Progenitor cell of endocrine pancreas (in vitro differentiated cells): ENCODE data around the gene RAB37. TPM values are rescaled to one million over a fixed set of nuclear protein-coding genes. Genes with fewer than 3 reads are reported as not detected.

Experiments
- DNase-seq: peaks from one replicate; pipeline ENCODE4 v3.0.0; 2021; ENCODE audit warnings: low spot score; ENCODE audit not compliant: unreplicated experiment
- H3K27ac Mint-ChIP-seq: 2 replicates; pipeline ENCODE4 v1.8.0; 2021; ENCODE audit warnings: mild to moderate bottlenecking, moderate library complexity, mixed read lengths
- H3K27me3 Mint-ChIP-seq: 2 replicates; pipeline ENCODE4 v1.8.0; 2021; ENCODE audit warnings: mixed read lengths
- H3K36me3 Mint-ChIP-seq: 2 replicates; pipeline ENCODE4 v1.8.0; 2022; ENCODE audit warnings: mixed read lengths; ENCODE audit not compliant: insufficient read depth
- H3K4me1 Mint-ChIP-seq: 2 replicates; pipeline ENCODE4 v1.8.0; 2021; ENCODE audit warnings: low read depth, mixed read lengths
- H3K4me3 Mint-ChIP-seq: 2 replicates; pipeline ENCODE4 v1.8.0; 2021; ENCODE audit warnings: low read depth, mild to moderate bottlenecking, moderate library complexity, mixed read lengths
- H3K9me3 Mint-ChIP-seq: 2 replicates; pipeline ENCODE4 v1.8.0; 2021; ENCODE audit warnings: low read depth, mixed read lengths
- long read RNA-seq: library from polyadenylated mRNA; unstranded; transcript quantifications from one replicate; pipeline ENCODE4 v2.0.0, GENCODE V29; 2020
- total RNA-seq: library from RNA; stranded (reverse); gene quantifications from 2 replicates; pipeline ENCODE4 v1.2.1, GENCODE V29; 2021
- TF ChIP-seq, protein P1 (sequence below): fragments of 200-600 bp; sonication (generic); IDR thresholded peaks from one replicate; pipeline ENCODE4 v1.5.0; 2021; ENCODE audit warnings: antibody characterized with exemption, mild to moderate bottlenecking; ENCODE audit not compliant: unreplicated experiment

RAB37 gene, protein sequence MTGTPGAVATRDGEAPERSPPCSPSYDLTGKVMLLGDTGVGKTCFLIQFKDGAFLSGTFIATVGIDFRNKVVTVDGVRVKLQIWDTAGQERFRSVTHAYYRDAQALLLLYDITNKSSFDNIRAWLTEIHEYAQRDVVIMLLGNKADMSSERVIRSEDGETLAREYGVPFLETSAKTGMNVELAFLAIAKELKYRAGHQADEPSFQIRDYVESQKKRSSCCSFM
- 3.2 TPM in 2 replicates for total RNA-seq
- long read RNA-seq, transcript RAB37-203 (8 exons, 2,528 nt): major isoform, 7 of 8 reads
- long read RNA-seq, partial matches to known transcripts: 0 of 8 reads
- long read RNA-seq, other reads (novel, unspliced or antisense): 1 of 8 reads

DNA sequence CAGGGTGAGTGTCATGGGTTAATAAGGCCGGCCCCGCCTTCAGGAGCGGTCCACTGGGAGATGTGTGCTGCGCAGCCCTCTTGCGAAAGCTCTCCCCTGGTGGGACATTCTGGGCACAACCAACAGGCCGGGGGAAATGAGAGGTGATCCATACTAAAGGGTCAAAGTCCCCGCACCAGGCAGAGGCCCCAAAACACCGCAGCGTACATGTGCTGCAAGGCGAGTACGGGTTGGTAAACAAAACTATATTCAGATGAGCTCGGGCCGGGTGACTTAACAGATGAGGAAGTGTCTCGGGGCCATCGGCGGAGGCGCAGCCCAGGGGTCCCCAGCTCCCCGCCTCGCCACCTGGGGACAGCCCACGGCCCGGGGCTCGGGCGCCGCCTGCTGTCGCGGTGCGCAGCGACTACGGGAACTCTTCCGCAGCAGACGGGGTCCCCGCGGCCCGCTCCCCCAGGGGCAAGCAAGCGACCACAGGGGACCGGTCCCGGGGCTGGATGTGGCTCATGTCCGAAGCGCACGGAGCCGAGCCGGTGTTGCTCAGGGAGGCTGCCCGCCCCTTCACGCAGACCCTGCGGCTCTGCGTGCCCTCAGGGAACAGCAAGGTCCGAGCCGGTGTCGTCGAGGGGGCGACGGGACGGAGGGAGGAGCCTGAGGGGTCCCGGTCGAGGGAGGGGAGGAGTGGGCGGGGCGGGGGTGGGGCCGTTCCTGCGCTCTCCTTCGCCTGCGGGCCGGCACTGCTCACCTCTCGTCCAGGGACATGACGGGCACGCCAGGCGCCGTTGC, at the start of gene RAB37:
Gene RAB37, plus strand, starts transcription at position 744 of the 786 bp plus-strand sequence. Its CDS starts 17 bp downstream, at position 761.
- no peaks in the 10 kb centered on the region for H3K36me3 Mint-ChIP-seq
- H3K4me1 Mint-ChIP-seq: peaks cover 17% of the 10 kb centered on the region
- H3K4me3 Mint-ChIP-seq: peak within 1 kb of the TSS; percentile 64
- peak; percentile 56 for DNase-seq
- H3K27me3 Mint-ChIP-seq: peaks cover 7% of the 10 kb centered on the region
- H3K27ac Mint-ChIP-seq: peak within 1 kb of the TSS; percentile 81
- TF ChIP-seq, protein P1, sequence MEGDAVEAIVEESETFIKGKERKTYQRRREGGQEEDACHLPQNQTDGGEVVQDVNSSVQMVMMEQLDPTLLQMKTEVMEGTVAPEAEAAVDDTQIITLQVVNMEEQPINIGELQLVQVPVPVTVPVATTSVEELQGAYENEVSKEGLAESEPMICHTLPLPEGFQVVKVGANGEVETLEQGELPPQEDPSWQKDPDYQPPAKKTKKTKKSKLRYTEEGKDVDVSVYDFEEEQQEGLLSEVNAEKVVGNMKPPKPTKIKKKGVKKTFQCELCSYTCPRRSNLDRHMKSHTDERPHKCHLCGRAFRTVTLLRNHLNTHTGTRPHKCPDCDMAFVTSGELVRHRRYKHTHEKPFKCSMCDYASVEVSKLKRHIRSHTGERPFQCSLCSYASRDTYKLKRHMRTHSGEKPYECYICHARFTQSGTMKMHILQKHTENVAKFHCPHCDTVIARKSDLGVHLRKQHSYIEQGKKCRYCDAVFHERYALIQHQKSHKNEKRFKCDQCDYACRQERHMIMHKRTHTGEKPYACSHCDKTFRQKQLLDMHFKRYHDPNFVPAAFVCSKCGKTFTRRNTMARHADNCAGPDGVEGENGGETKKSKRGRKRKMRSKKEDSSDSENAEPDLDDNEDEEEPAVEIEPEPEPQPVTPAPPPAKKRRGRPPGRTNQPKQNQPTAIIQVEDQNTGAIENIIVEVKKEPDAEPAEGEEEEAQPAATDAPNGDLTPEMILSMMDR: peak; percentile 46
- H3K9me3 Mint-ChIP-seq: no peaks in the 10 kb centered on the region

DNA sequence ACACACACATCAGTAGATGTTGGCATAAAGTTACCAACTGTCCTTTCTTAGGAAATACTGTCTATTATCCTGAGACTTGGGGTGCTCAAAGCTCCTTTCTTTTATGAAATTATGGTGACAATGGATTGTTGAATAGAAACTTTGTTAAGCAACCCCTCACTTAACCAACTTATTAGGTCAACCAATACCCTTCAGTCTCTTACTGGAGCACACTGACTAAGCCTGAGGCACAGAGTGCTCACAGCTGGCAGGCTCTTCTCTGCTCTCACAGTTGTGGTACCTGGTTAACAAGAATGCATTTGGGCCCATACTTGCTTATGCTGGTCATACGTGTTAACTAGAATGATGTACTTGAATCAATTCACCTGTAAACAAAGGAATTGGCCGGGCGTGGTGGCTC, 49.2 kb upstream of the RAB37 start:
- Mint-ChIP-seq H3K9me3 (no peaks in the 10 kb centered on the region), H3K4me3 (no peak overlapping the region), H3K4me1 (no peaks in the 10 kb centered on the region), H3K27ac (no peak overlapping the region), H3K27me3 (peaks cover 28% of the 10 kb centered on the region), H3K36me3 (no peaks in the 10 kb centered on the region)
- no peak for DNase-seq
- TF ChIP-seq, protein P1: no peak

DNA sequence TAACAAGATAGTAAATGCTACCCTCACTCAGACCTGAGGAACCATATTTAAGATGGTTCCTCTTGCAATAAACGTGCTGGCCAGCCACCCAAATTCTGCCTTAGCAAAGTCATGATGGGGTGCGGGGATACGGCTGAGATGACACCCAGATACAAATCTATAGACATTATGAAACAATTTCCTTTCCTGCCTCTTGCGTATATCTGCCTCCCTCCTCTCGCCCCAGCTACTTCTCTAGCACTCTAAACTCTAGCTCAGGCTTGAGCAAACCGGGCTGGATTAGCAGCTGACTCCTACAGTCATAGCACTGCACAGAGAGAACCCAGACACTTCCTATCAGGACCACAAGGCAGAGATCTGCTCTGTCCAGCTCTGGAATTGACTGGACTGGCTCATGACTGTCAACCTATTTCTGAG, 46.6 kb upstream of the RAB37 start:
- H3K9me3 Mint-ChIP-seq: no peaks in the 10 kb centered on the region
- H3K27me3 Mint-ChIP-seq: peaks cover 41% of the 10 kb centered on the region
- DNase-seq: no peak
- no peak overlapping the region for H3K4me3 Mint-ChIP-seq
- H3K4me1 Mint-ChIP-seq: no peaks in the 10 kb centered on the region
- TF ChIP-seq, protein P1: no peak
- H3K27ac Mint-ChIP-seq: no peak overlapping the region
- no peaks in the 10 kb centered on the region for H3K36me3 Mint-ChIP-seq

DNA sequence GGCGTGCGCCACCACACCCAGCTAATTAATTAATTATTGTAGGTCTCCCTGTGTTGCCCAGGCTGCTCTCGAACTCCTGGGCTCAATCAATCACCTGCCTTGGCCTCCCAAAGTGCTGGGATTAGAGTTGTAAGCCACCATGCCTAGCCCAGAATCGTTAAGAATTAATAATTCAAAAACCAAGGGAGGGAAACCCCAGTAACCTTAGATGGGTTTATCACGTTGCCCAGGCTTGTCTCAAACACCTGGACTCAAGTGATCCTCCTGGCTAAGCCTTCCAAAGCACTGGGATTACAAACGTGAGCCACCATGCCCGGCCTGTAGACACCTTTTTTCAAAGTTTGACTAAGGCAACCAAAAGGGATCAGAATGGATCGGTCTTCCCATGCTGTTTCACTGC, 45.9 kb upstream of the RAB37 start:
- H3K4me3 Mint-ChIP-seq: no peak overlapping the region
- TF ChIP-seq, protein P1: no peak
- H3K27me3 Mint-ChIP-seq: peaks cover 44% of the 10 kb centered on the region
- no peak overlapping the region for H3K27ac Mint-ChIP-seq
- no peaks in the 10 kb centered on the region for H3K9me3 Mint-ChIP-seq
- DNase-seq: no peak
- no peaks in the 10 kb centered on the region for H3K36me3 Mint-ChIP-seq
- no peaks in the 10 kb centered on the region for H3K4me1 Mint-ChIP-seq

DNA sequence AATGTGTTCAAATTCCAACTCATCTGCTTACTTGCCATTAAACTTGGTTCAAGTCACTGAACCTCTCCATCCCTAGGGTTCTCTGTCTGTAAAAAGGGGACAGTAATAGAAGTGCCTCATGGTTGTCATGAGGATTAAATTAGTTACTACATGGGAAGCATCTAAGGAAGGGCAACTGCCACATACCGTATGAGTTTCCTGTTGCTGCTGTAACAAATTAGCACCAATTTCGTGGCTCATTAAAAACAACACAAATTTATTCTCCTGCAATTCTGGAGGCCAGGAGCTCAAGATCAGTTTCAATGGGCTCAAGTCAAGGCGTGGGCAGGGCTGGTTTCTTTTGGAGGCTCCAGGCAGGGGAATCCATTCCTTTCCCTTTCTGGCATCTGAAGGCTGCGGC, 43.0 kb upstream of the RAB37 start:
- no peak overlapping the region for H3K4me3 Mint-ChIP-seq
- TF ChIP-seq, protein P1: no peak
- DNase-seq: no peak
- no peaks in the 10 kb centered on the region for H3K9me3 Mint-ChIP-seq
- no peak overlapping the region for H3K27ac Mint-ChIP-seq
- no peaks in the 10 kb centered on the region for H3K36me3 Mint-ChIP-seq
- H3K27me3 Mint-ChIP-seq: peaks cover 64% of the 10 kb centered on the region
- H3K4me1 Mint-ChIP-seq: no peaks in the 10 kb centered on the region
